Prostate gland (tissue), 2 donors: ENCODE measurements around the gene CREM. TPM values are rescaled to one million over a fixed set of nuclear protein-coding genes. Genes with fewer than 3 reads are reported as not detected.

Source experiments
- DNase-seq: peaks from one replicate; pipeline ENCODE4 v3.0.0-alpha.2; 2019; ENCODE audit warnings: low spot score
- H3K27ac ChIP-seq, 2 donors: fragments of 200-600 bp; sonication (generic); 2 replicates each; pipeline ENCODE4 v1.5.1; 2017 to 2019
- H3K27me3 ChIP-seq: fragments of 200-600 bp; sonication (generic); replicated peaks from 2 replicates; pipeline ENCODE4 v1.5.1; 2019; ENCODE audit not compliant: insufficient read depth
- H3K36me3 ChIP-seq, 2 donors: fragments of 200-600 bp; sonication (generic); 1 replicate in 1 of 2; 2 replicates in 1 of 2; pipeline versions ENCODE4 v1.5.1 to v1.8.1; 2017 to 2019
- H3K4me1 ChIP-seq: fragments of 200-600 bp; sonication (generic); replicated peaks from 2 replicates; pipeline ENCODE4 v1.5.1; 2019
- H3K4me3 ChIP-seq, 2 donors: fragments of 200-600 bp; sonication (generic); 2 replicates each; pipeline ENCODE4 v1.5.1; 2017 to 2019
- H3K9me3 ChIP-seq: fragments of 200-600 bp; sonication (generic); 2 replicates; pipeline ENCODE4 v1.5.1; 2017
- POLR2A ChIP-seq: fragments of 450-650 bp; IDR thresholded peaks from one replicate; pipeline ENCODE4 v1.6.1; 2016; ENCODE audit warnings: antibody characterized with exemption, mild to moderate bottlenecking
- POLR2AphosphoS5 ChIP-seq: sonication (generic); formaldehyde crosslinking; IDR thresholded peaks from one replicate; pipeline ENCODE4 v1.6.1; 2017; ENCODE audit warnings: antibody characterized with exemption
- WGBS: methylation state at CpG from one replicate; pipeline ENCODE4 v1.1.5; 2018; 5-methylcytosine and 5-hydroxymethylcytosine counted together
- intact Hi-C: fragments of 100-400 bp; cut with DNase I; formaldehyde crosslinking; loops from one replicate; pipeline ENCODE4 v1.14.2; 2022
- total RNA-seq, 2 donors: library from RNA; depleted of rRNA; stranded (reverse); fragments of >200 nt; gene quantifications; one replicate each; pipeline ENCODE4 v1.1.0, GENCODE V29; 2016
- TF ChIP-seq, protein P1 (sequence below), 4 experiments: fragments of 200-600 bp in 2 of 4; fragments of 450-650 bp in 2 of 4; sonication (generic) in 2 of 4; IDR thresholded peaks; 1 replicate in 3 of 4; 2 replicates in 1 of 4; pipeline ENCODE4 v1.5.1; 2016 to 2019; ENCODE audit warnings: antibody characterized with exemption in 4 of 4, mild to moderate bottlenecking in 2 of 4, moderate library complexity in 2 of 4

Gene CREM
- total RNA-seq, 2 donors from 2014 or later = 25.5 to 75.3 TPM

DNA sequence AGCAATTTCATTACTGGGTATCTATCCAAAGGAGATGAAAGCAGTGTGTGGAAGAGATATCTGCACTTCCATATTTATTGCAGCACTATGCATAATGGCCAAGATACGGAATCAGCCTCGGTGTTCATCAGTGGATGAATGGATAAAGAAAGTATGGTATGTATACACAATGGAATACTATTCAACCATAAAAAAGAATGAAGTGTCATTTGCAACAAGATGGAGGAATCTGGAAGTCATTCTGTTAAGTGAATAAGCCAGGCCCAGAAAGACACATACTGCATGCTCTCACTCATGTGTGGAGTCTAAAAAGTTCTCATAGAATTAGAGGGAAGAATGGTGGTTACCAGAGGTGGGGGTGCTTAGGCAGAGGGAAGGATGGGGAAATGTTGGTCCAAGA lies 35.3 kb downstream of the CREM start:
- H3K4me3 ChIP-seq = no peak overlapping the region
- H3K9me3 ChIP-seq = no peaks in the 10 kb centered on the region
- H3K4me1 ChIP-seq = no peaks in the 10 kb centered on the region
- H3K27ac ChIP-seq = no peak overlapping the region
- intact Hi-C loops = no loop called here
- no peak for DNase-seq
- WGBS = 93% methylated on average over 2 of the region's 2 CpGs
- TF ChIP-seq POLR2AphosphoS5 (no peak), POLR2A (no peak)
- TF ChIP-seq, protein P1, sequence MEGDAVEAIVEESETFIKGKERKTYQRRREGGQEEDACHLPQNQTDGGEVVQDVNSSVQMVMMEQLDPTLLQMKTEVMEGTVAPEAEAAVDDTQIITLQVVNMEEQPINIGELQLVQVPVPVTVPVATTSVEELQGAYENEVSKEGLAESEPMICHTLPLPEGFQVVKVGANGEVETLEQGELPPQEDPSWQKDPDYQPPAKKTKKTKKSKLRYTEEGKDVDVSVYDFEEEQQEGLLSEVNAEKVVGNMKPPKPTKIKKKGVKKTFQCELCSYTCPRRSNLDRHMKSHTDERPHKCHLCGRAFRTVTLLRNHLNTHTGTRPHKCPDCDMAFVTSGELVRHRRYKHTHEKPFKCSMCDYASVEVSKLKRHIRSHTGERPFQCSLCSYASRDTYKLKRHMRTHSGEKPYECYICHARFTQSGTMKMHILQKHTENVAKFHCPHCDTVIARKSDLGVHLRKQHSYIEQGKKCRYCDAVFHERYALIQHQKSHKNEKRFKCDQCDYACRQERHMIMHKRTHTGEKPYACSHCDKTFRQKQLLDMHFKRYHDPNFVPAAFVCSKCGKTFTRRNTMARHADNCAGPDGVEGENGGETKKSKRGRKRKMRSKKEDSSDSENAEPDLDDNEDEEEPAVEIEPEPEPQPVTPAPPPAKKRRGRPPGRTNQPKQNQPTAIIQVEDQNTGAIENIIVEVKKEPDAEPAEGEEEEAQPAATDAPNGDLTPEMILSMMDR (IDR thresholded peaks at IDR 0.05) = no peak
- H3K27me3 ChIP-seq = no peaks in the 10 kb centered on the region
- H3K36me3 ChIP-seq = no peaks in the 10 kb centered on the region

DNA sequence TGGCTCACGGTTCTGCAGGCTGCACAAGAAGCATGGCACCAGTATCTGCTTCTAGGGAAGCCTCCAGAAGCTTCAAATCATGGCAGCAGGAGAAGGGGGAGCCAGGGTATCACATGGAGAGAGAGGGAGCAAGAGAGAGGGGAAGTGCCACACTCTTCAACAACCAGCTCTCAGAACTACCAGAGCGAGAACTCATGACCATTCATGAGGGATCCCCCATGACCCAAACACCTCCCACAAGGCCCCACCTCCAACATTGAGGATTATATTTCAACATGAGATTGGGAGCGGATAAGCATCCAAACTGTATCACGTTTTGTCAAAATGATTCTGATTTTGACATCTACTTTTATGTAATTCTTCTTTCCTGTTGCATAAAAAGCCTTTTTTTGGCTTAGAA lies 38.5 kb downstream of the CREM start:
- H3K36me3 ChIP-seq = no peaks in the 10 kb centered on the region
- WGBS = 85% methylated on average over 4 of the region's 4 CpGs
- no peak overlapping the region for H3K4me3 ChIP-seq
- intact Hi-C loops = no loop called here
- H3K9me3 ChIP-seq = no peaks in the 10 kb centered on the region
- TF ChIP-seq POLR2A (no peak), POLR2AphosphoS5 (no peak)
- TF ChIP-seq, protein P1 (IDR thresholded peaks at IDR 0.05) = no peak
- H3K27me3 ChIP-seq = no peaks in the 10 kb centered on the region
- H3K27ac ChIP-seq = no peak overlapping the region
- H3K4me1 ChIP-seq = no peaks in the 10 kb centered on the region
- no peak for DNase-seq

DNA sequence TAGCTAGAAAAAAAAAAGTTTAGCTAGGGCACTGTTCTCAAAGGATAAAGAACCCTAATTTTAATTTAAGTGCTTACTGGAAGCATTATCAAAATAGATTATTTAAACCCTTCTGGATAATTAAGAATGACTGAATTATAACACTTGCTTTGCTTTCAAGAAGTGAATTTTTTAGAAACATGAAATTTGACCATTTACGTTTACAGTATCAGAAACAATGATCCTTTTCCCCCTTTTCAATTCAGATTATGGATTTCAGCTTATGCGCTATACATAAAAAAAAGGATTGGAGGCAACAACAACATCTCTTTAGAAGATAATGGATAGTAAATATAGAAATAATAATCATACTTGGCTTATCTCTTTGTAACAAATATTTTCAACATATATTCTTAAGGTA lies 39.2 kb downstream of the CREM start:
- H3K9me3 ChIP-seq = no peaks in the 10 kb centered on the region
- intact Hi-C loops = no loop called here
- no peak for DNase-seq
- H3K4me1 ChIP-seq = no peaks in the 10 kb centered on the region
- no peak overlapping the region for H3K4me3 ChIP-seq
- no peak for TF ChIP-seq POLR2A
- TF ChIP-seq POLR2AphosphoS5 = no peak
- H3K27me3 ChIP-seq = no peaks in the 10 kb centered on the region
- WGBS = 98% methylated on average over 2 of the region's 2 CpGs
- no peak overlapping the region for H3K27ac ChIP-seq
- no peaks in the 10 kb centered on the region for H3K36me3 ChIP-seq

DNA sequence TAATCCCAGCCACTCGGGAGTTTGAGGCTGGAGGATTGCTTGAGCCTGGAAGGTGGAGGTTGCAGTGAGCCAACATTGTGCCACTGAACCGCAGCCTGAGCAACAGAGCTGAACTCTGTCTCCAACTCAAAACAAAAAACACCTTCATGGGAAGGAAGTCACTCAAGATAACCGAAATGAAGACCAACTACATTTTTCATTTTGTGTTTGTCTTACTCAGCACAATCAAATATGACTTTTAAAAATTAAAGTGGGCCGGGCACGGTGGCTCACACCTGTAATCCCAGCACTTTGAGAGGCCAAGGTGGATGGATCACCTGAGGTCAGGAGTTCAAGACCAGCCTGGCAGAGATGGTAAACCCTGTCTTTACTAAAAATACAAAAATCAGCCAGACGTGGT lies 40.0 kb downstream of the CREM start:
- intact Hi-C loops = no loop called here
- Histone ChIP-seq H3K27ac (no peak overlapping the region), H3K4me3 (no peak overlapping the region), H3K27me3 (no peaks in the 10 kb centered on the region), H3K4me1 (no peaks in the 10 kb centered on the region), H3K36me3 (no peaks in the 10 kb centered on the region), H3K9me3 (no peaks in the 10 kb centered on the region)
- DNase-seq = no peak
- WGBS = 89% methylated on average over 6 of the region's 6 CpGs
- TF ChIP-seq, protein P1 (IDR thresholded peaks at IDR 0.05) = no peak
- no peak for TF ChIP-seq POLR2A
- no peak for TF ChIP-seq POLR2AphosphoS5

DNA sequence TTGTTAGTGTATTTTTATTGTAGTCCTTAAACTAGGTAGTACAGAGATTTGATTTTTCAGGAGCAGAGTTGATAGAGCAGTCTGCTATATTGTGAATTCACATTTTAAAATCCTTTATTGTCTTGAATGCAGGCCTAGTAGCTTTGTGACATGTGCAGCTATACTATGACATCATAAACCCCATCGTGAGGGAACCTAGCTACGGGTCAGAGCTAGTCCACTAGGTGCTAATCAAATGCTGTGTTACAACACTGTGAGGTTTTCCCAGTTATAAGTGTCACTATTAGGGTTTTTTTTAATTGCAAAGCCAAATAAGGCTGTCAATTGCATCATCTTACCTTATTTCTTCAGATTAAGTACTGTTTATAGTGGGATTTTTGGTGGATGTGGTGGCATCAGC lies 40.7 kb downstream of the CREM start:
- 100% methylated on average over 2 of the region's 2 CpGs for WGBS
- intact Hi-C loops = no loop called here
- no peak for DNase-seq
- Histone ChIP-seq H3K36me3 (no peaks in the 10 kb centered on the region), H3K9me3 (no peaks in the 10 kb centered on the region), H3K4me3 (no peak overlapping the region), H3K27me3 (no peaks in the 10 kb centered on the region), H3K4me1 (no peaks in the 10 kb centered on the region), H3K27ac (no peak overlapping the region)
- TF ChIP-seq, protein P1 (IDR thresholded peaks at IDR 0.05) = no peak
- TF ChIP-seq POLR2A (no peak), POLR2AphosphoS5 (no peak)
